ENCODE results near the gene CENPA.

Gene CENPA

DNA sequence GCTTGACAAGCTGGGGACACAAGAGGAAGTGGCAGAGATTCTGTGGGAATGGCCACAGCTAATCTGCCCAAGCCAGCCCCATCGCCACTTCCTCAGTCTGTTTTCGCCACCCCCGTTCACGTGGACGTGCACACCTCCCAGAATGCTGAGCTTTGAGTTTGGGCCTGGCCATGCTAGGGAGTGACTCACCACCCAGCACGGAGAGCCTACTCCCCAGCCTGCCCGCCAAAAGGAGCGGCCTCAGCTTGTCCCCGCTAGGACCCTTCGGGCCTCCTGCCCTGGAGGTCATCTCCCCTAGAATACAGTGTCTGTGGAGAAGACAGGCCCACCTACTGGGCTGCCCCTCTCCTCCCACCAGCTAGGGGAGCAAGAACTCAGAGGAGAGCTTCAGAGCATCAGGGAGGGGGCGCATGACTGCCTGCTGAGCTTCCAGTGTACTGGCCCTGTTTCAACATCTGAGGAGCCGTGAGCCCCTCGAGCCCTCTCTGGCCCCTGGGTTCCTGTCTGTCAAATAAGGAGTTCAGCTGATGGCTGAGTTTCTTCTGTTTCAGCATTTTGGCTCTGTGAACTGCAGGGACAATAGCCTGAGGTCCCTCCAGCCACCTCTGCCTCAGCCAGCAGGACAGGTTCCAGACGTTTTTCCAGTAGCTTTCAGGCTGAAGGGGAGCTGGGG lies 16.6 kb upstream of the CENPA start:
- TF ChIP-seq, protein P1, sequence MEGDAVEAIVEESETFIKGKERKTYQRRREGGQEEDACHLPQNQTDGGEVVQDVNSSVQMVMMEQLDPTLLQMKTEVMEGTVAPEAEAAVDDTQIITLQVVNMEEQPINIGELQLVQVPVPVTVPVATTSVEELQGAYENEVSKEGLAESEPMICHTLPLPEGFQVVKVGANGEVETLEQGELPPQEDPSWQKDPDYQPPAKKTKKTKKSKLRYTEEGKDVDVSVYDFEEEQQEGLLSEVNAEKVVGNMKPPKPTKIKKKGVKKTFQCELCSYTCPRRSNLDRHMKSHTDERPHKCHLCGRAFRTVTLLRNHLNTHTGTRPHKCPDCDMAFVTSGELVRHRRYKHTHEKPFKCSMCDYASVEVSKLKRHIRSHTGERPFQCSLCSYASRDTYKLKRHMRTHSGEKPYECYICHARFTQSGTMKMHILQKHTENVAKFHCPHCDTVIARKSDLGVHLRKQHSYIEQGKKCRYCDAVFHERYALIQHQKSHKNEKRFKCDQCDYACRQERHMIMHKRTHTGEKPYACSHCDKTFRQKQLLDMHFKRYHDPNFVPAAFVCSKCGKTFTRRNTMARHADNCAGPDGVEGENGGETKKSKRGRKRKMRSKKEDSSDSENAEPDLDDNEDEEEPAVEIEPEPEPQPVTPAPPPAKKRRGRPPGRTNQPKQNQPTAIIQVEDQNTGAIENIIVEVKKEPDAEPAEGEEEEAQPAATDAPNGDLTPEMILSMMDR (IDR thresholded peaks at IDR 0.05; ENCODE audit: low read depth, low read length), result no peak
- no peak overlapping the region for H3K4me3 ChIP-seq (ENCODE audit: low read depth, low read length)

DNA sequence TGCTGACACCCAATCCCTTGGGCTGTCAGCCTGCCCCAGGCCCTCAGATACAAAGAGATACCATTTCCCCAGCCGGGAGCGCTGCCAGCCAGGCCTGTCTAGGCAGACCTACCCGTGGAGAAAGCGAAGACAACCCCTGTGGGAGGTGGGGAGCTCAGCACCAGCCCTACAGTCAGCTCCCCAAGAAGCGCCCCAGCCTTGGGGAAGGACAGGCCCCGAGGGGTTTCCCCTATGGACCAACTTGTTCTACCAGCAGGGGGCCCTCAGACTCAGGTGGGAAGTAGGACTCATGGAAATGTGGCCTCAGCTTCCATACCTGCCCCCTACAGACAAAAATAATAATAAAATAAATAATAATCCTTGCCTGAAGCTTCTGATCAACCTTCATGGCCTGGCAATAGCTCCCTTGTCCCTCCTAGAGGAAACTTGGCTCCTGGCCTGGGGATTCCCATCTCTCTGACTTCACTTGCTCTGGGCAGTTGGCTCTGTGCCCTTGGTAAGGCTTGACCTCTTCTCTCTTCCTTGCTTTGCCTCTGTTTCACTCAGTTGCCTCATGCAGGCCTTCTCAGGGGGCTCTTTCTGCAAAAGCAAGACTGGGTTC lies 14.8 kb upstream of the CENPA start:
- no peak overlapping the region for H3K4me3 ChIP-seq (ENCODE audit: low read depth, low read length)

DNA sequence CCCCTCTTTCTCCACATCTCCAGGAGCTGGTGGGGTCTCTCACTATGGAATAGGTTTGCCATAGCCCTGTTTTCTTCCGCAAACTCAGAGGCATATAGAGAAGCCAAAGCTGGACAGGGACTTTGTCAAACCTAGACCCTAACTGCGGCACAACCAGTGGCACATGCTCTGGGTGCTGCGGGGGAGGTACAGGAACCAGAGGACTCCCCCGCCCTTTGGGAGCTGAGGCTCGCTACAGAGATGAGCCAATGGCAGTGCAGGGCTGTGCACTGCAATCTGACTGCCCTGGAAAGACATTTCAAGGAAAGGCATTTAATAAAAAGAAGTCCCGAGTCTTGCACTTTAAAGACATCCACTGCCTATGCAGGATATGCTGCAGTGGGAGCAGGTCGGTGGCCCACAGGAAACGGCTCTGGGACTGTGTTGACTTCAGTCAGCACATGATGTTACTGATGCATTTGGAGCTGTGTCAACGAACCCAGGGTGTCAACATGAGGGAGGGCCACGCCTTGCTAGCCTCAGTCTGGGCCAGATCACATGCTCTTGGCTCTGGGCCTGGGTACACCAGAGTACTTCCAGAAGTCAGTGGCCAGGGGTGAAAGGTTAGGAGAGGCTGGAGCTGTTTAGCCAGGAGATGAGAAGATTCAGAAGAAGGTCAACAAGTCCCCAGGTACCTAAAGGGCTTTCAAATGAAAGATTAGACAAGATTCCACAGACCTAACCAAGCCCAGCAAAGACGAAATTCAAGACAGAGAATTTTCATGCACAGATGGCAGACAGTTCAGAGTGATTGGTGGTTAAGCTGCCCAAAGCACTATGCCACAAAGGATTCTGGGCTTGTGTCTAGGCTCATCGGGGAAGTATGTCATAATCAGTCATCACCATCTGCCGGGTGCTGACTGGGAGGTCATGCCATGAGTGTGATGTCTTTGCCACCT lies 13.5 kb upstream of the CENPA start:
- TF ChIP-seq, protein P1 (IDR thresholded peaks at IDR 0.05; ENCODE audit: low read depth, low read length), result no peak
- H3K4me3 ChIP-seq (ENCODE audit: low read depth, low read length), result no peak overlapping the region

More for the DNA sequence above, 14.8 kb upstream of the CENPA start:
- TF ChIP-seq, protein P1 (IDR thresholded peaks at IDR 0.05; ENCODE audit: low read depth, low read length), result 0 out of 2 replicates have a peak, but pooled peaks have one; percentile 33

DNA sequence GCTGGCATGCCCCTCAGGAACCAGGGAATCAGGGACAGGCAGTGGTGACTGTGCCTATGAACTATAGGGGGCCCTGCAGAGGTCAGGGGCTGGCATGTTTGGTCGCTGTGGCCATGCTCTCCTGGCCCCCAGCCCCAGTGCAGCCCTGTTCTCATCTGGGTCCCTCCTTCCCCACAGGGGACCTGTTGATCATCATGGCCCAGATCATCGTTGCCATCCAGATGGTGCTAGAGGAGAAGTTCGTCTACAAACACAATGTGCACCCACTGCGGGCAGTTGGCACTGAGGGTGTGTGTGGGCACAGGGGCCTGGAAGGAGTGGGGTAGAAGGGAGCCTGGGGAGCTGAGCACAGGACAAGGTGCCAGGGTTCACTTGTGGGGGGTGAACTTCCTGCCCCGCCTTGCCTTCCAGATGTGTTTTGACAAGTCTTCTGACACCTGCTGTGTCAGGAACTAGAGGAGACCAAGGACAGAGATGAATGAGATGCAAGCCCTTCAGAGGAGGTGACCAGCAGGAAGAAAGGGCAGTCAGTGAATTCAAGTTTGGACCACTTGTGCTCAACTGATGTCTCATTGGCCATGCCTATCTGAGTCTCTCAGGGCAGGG lies 9.6 kb upstream of the CENPA start:
- TF ChIP-seq, protein P1 (IDR thresholded peaks at IDR 0.05; ENCODE audit: low read depth, low read length), result no peak
- H3K4me3 ChIP-seq (ENCODE audit: low read depth, low read length), result no peak overlapping the region

DNA sequence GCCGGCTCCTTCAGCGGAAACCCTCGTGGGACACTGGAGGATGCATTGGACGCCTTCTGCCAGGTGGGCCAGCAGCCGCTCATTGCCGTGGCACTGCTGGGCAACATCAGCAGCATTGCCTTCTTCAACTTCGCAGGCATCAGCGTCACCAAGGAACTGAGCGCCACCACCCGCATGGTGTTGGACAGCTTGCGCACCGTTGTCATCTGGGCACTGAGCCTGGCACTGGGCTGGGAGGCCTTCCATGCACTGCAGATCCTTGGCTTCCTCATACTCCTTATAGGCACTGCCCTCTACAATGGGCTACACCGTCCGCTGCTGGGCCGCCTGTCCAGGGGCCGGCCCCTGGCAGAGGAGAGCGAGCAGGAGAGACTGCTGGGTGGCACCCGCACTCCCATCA lies 7.8 kb upstream of the CENPA start:
- no peak overlapping the region for H3K4me3 ChIP-seq (ENCODE audit: low read depth, low read length)
- TF ChIP-seq, protein P1 (IDR thresholded peaks at IDR 0.05; ENCODE audit: low read depth, low read length), result no peak

DNA sequence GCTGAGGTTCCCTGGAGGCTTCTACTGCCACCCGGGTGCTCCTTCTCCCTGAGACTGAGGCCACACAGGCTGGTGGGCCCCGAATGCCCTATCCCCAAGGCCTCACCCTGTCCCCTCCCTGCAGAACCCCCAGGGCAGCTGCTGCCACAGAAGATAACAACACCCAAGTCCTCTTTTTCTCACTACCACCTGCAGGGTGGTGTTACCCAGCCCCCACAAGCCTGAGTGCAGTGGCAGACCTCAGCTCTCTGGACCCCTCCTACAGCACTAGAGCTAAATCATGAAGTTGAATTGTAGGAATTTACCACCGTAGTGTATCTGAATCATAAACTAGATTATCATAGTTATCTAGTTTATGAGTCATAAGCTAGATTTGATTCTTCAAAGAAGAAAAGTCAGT lies 7.3 kb upstream of the CENPA start:
- no peak overlapping the region for H3K4me3 ChIP-seq (ENCODE audit: low read depth, low read length)
- TF ChIP-seq, protein P1 (IDR thresholded peaks at IDR 0.05; ENCODE audit: low read depth, low read length), result no peak
